K562 (cell line): Measurements from ENCODE around the gene PRDM12. TPM values are rescaled to one million over a fixed set of nuclear protein-coding genes. Genes with fewer than 3 reads are reported as not detected.

Experiments
- CHD4 ChIP-seq: fragments of 200-600 bp; sonication (generic); IDR thresholded peaks from 3 replicates; pipeline ENCODE4 v1.6.1; 2012; ENCODE audit warnings: low read depth, mild to moderate bottlenecking, mixed read lengths, low read length, inconsistent platforms; ENCODE audit not compliant: insufficient read depth, insufficient replicate concordance, poor library complexity, severe bottlenecking
- CUX1 ChIP-seq: fragments of 200-800 bp; sonication (Bioruptor generic); IDR thresholded peaks from 2 replicates; pipeline ENCODE4 v1.6.1; 2016; ENCODE audit warnings: missing genetic modification characterization, missing compliant biosample characterization
- FOXK2 ChIP-seq, 2 experiments: fragments of 450-650 bp; IDR thresholded peaks in 1 of 2; conservative IDR thresholded peaks in 1 of 2; 2 replicates each; pipeline ENCODE4 v1.6.1; 2016; ENCODE audit warnings: low read depth in 2 of 2, mild to moderate bottlenecking in 1 of 2
- FUS ChIP-seq: fragments of 200-400 bp; formaldehyde crosslinking; optimal IDR thresholded peaks from 2 replicates; pipeline ENCODE3; 2017; ENCODE audit warnings: low read depth, low read length
- HDAC8 ChIP-seq: fragments of 450-650 bp; IDR thresholded peaks from 2 replicates; pipeline ENCODE4 v1.6.1; 2016; ENCODE audit warnings: mild to moderate bottlenecking, missing genetic modification characterization, moderate library complexity, missing compliant biosample characterization
- MNT ChIP-seq, 2 experiments: fragments of 450-650 bp; conservative IDR thresholded peaks; 2 replicates each; pipeline ENCODE4 v1.6.1; 2017; ENCODE audit warnings: mild to moderate bottlenecking in 2 of 2, moderate library complexity in 2 of 2
- NCOR1 ChIP-seq: fragments of 450-650 bp; IDR thresholded peaks from 2 replicates; pipeline ENCODE4 v1.6.1; 2016; ENCODE audit warnings: mild to moderate bottlenecking, moderate library complexity
- POLR2G ChIP-seq: fragments of 200-400 bp; formaldehyde crosslinking; IDR thresholded peaks from 2 replicates; pipeline ENCODE4 v1.6.1; 2017; ENCODE audit warnings: low read depth, mild to moderate bottlenecking, antibody characterized with exemption, low read length, moderate library complexity
- ZBTB49 ChIP-seq: sonication (generic); formaldehyde crosslinking; IDR thresholded peaks from 2 replicates; pipeline ENCODE4 v1.8.0; 2022; ENCODE audit warnings: missing genetic modification reagents, mild to moderate bottlenecking, borderline replicate concordance
- ZFP36 ChIP-seq: fragments of 150-350 bp; IDR thresholded peaks from 2 replicates; pipeline ENCODE4 v1.6.1; 2018; ENCODE audit warnings: low read length, low read depth; ENCODE audit not compliant: partially characterized antibody
- ZNF174 ChIP-seq: fragments of 250-450 bp; sonication (Bioruptor Pico); IDR thresholded peaks from 2 replicates; pipeline ENCODE4 v1.4.0; 2020; ENCODE audit warnings: mild to moderate bottlenecking
- ZNF277 ChIP-seq: fragments of 250-450 bp; sonication (Bioruptor Pico); IDR thresholded peaks from 2 replicates; pipeline ENCODE4 v1.8.0; 2022; ENCODE audit warnings: inconsistent platforms, mild to moderate bottlenecking, moderate library complexity, borderline replicate concordance
- ZNF589 ChIP-seq: fragments of 200-800 bp; sonication (Bioruptor generic); IDR thresholded peaks from 2 replicates; pipeline ENCODE4 v1.6.1; 2016; ENCODE audit warnings: low read depth, missing genetic modification characterization, missing compliant biosample characterization
- ZNF668 ChIP-seq: fragments of 250-450 bp; sonication (Bioruptor Pico); IDR thresholded peaks from 2 replicates; pipeline ENCODE4 v1.8.0; 2022; ENCODE audit warnings: mild to moderate bottlenecking, inconsistent platforms
- ZNF766 ChIP-seq: fragments of 200-800 bp; sonication (Bioruptor generic); conservative IDR thresholded peaks from 2 replicates; pipeline ENCODE4 v1.6.1; 2016; ENCODE audit warnings: missing genetic modification characterization, missing compliant biosample characterization
- ZNF785 ChIP-seq: fragments of 250-450 bp; sonication (Bioruptor Pico); IDR thresholded peaks from 2 replicates; pipeline ENCODE4 v1.4.0; 2020; ENCODE audit warnings: mild to moderate bottlenecking
- polyA plus RNA-seq, 8 experiments: library from polyadenylated mRNA; depleted of rRNA in 4 of 8; stranded (reverse) in 5 of 8; unstranded in 3 of 8; fragments of >200 nt; fragmentation: Nextera tagmentation in 2 of 8; fragmentation: Illumina TruSeq in 1 of 8; extraction: Ambion mirVana in 2 of 8; extraction: Trizol in 1 of 8; gene quantifications; 2 replicates each; pipeline versions ENCODE4 v1.2.1 to v1.2.3, GENCODE V29; 2011 to 2014; ENCODE audit warnings: inconsistent platforms in 1 of 8, missing spikeins in 1 of 8
- total RNA-seq, 7 experiments: library from RNA; depleted of rRNA in 6 of 7; stranded (reverse); fragments of >200 nt in 6 of 7; fragmentation: Illumina TruSeq in 2 of 7; extraction: Trizol in 2 of 7; gene quantifications; 2 replicates each; pipeline versions ENCODE4 v1.2.1 to v1.2.3, GENCODE V29; 2011 to 2021; ENCODE audit warnings: low replicate concordance in 1 of 7

The PRDM12 gene
- total and polyA plus RNA-seq, 9 of the 15 experiments (the other 6 are each of a cell fraction or from before 2014, with no cell fraction given) = 0.04 to 0.22 (median 0.07) TPM; not detected in 3

- TF ChIP-seq FOXK2 (conservative IDR thresholded peaks at IDR 0.05 in 1 of 2, IDR thresholded peaks at IDR 0.05 in 1 of 2; ENCODE audit: low read depth in 2 of 2) (peak; percentile 98 to 100), ZNF174 (CRISPR knock-in tag) (no peak), NCOR1 (no peak), ZNF766 (CRISPR knock-in tag) (peak; percentile 91), CUX1 (CRISPR knock-in tag) (no peak), CHD4 (no peak), ZNF589 (CRISPR knock-in tag) (no peak), ZNF277 (CRISPR knock-in tag) (no peak), FUS (no peak), MNT (conservative IDR thresholded peaks at IDR 0.05) (peak; percentile 86 to 90), HDAC8 (tag) (peak; percentile 32; the same call in 1 of the 2 replicates), ZNF785 (CRISPR knock-in tag) (no peak), ZNF668 (no peak), POLR2G (peak; percentile 89), ZBTB49 (CRISPR knock-in tag) (no peak), ZFP36 (no peak)
Observed at GRCh38 chr9:130693426-130694191, 29.2 kb downstream of the PRDM12 start, which contains the start of gene EXOSC2 (continued).
